Panc1 (cell line): ENCODE measurements around the gene USP11. TPM values are rescaled to one million over a fixed set of nuclear protein-coding genes. Genes with fewer than 3 reads are reported as not detected.
A peak's percentile ranks its signal among the peaks of the same experiment; 100 is the strongest.

ENCODE experiments used
- ATAC-seq: fragments of 200-7000 bp; cut with Tn5 transposase; 2 replicates; pipeline ENCODE4 v1.9.1; 2020; ENCODE audit warnings: mild to moderate bottlenecking, moderate library complexity
- BruUV-seq: library from RNA; stranded (reverse); fragments of 400-500 nt; replicated peaks from 2 replicates; lab custom pipeline; 2021; lab: Mats Ljungman, UMichigan
- CTCF ChIA-PET: fragments of 300-600 bp; sonication (Branson Sonifier 250); formaldehyde crosslinking; loops from one replicate; lab custom pipeline; 2022; ENCODE audit warnings: antibody characterized with exemption; lab: Charles Lee
- POLR2A ChIA-PET: fragments of 300-600 bp; sonication (Branson Sonifier 250); formaldehyde crosslinking; loops from one replicate; lab custom pipeline; 2022; ENCODE audit warnings: antibody characterized with exemption; lab: Charles Lee
- DNase-seq: peaks from one replicate; pipeline ENCODE4 v3.0.0-alpha.2; 2010; ENCODE audit warnings: low read depth, low spot score
- H3K27ac ChIP-seq: 2 replicates; pipeline ENCODE4 v1.5.1; 2011; ENCODE audit warnings: mild to moderate bottlenecking, low read length, inconsistent platforms
- H3K27me3 ChIP-seq: fragments of 200-500 bp; sonication (Bioruptor generic); 2 replicates; pipeline ENCODE4 v1.6.0; 2014; ENCODE audit warnings: low read length, inconsistent platforms; ENCODE audit not compliant: control insufficient read depth, insufficient read depth
- H3K36me3 ChIP-seq: fragments of 200-500 bp; sonication (Bioruptor generic); 2 replicates; pipeline ENCODE4 v1.5.1; 2014; ENCODE audit warnings: inconsistent platforms, mild to moderate bottlenecking, low read length, moderate library complexity; ENCODE audit not compliant: control insufficient read depth, insufficient read depth
- H3K4me1 ChIP-seq: 2 replicates; pipeline ENCODE4 v1.5.1; 2011; ENCODE audit warnings: inconsistent platforms, mild to moderate bottlenecking, low read length, moderate library complexity; ENCODE audit not compliant: control insufficient read depth, insufficient read depth
- H3K4me3 ChIP-seq, 2 experiments: 2 replicates each; pipeline ENCODE4 v1.5.1; 2011 to 2012; ENCODE audit warnings: low read depth in 2 of 2, low read length in 2 of 2, mild to moderate bottlenecking in 2 of 2, inconsistent platforms in 1 of 2, moderate library complexity in 1 of 2
- H3K9me3 ChIP-seq: fragments of 200-500 bp; sonication (Bioruptor generic); 2 replicates; pipeline ENCODE4 v1.5.1; 2014; ENCODE audit warnings: low read depth, mild to moderate bottlenecking, inconsistent platforms, low read length, moderate library complexity; ENCODE audit not compliant: control insufficient read depth, insufficient read depth
- POLR2AphosphoS5 ChIP-seq: IDR thresholded peaks from 2 replicates; pipeline ENCODE4 v1.6.1; 2012; ENCODE audit warnings: mild to moderate bottlenecking, low read depth, low read length, moderate library complexity
- SIN3A ChIP-seq: IDR thresholded peaks from 2 replicates; pipeline ENCODE4 v1.6.1; 2012; ENCODE audit warnings: low read depth, mild to moderate bottlenecking, low read length, moderate library complexity, borderline replicate concordance; ENCODE audit not compliant: insufficient read depth
- TCF7L2 ChIP-seq: IDR thresholded peaks from 2 replicates; pipeline ENCODE4 v1.6.1; 2011; ENCODE audit warnings: mild to moderate bottlenecking, low read depth, low read length, inconsistent platforms
- in situ Hi-C: cut with HindIII; loops from 2 replicates; pipeline ENCODE4 v1.10.0; 2016; ENCODE audit warnings: low sequenced_read_pairs, low pct_unique_long_range_greater_than_20kb
- intact Hi-C: fragments of 100-400 bp; cut with micrococcal nuclease; formaldehyde crosslinking; loops from one replicate; pipeline ENCODE4 v1.10.0; 2022; ENCODE audit not compliant: unreplicated experiment
- total RNA-seq: library from RNA; stranded (reverse); gene quantifications from one replicate; pipeline ENCODE4 v1.2.1, GENCODE V29; 2021; ENCODE audit not compliant: unreplicated experiment
- TF ChIP-seq, protein P1 (sequence below): fragments of 450-650 bp; IDR thresholded peaks from 2 replicates; pipeline ENCODE4 v1.5.1; 2017; ENCODE audit warnings: mild to moderate bottlenecking
- TF ChIP-seq, protein P2 (sequence below), 2 experiments: IDR thresholded peaks; 2 replicates each; pipeline ENCODE4 v1.6.1; 2011 to 2012; ENCODE audit warnings: low read depth in 2 of 2, control low read depth in 1 of 2, low read length in 1 of 2, mild to moderate bottlenecking in 1 of 2, moderate library complexity in 1 of 2; ENCODE audit not compliant: insufficient read depth in 1 of 2

Gene USP11
- total RNA-seq, 1 experiment from 2014 or later: 82.4 TPM

DNA sequence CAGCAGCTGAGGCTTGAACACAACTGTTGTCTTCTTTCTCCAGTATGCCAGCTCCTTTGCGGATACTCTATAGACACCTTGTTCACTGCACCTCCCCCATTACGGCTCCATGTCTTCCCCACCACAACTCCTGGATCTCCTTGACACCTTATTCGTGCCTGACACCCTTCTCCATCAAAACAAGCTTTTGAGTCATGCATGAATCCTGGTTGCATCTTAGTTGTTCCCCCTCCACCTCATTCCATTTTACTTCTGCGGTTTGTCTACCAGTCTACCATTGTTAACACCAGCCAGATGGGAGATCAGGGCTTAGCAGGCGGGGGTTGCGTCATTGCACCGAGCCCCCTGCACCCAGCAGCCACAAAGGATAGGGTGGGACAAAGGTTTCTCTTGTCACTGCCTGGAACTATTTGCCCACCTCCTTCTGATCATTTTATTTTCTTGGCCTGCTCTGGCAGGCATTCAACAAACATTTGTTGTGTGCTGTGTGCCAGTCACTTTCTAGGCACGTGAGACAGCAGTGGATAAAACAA is 16.4 kb upstream of the USP11 start:
- BruUV-seq: TSS peak; percentile 84
- intact Hi-C loops (no loop called here), in situ Hi-C loops (no loop called here)
- Histone ChIP-seq H3K27me3 (no peaks in the 10 kb centered on the region), H3K4me1 (peaks cover 22% of the 10 kb centered on the region), H3K36me3 (peaks cover 10% of the 10 kb centered on the region; the same call in 1 of the 2 replicates), H3K9me3 (no peaks in the 10 kb centered on the region), H3K27ac (peak overlapping the region; percentile 79), H3K4me3 (no peak overlapping the region)
- CTCF ChIA-PET: no interaction called here
- ATAC-seq (no peak), DNase-seq (no peak)
- TF ChIP-seq SIN3A: no peak
- no peak for TF ChIP-seq POLR2AphosphoS5
- TF ChIP-seq, protein P1, sequence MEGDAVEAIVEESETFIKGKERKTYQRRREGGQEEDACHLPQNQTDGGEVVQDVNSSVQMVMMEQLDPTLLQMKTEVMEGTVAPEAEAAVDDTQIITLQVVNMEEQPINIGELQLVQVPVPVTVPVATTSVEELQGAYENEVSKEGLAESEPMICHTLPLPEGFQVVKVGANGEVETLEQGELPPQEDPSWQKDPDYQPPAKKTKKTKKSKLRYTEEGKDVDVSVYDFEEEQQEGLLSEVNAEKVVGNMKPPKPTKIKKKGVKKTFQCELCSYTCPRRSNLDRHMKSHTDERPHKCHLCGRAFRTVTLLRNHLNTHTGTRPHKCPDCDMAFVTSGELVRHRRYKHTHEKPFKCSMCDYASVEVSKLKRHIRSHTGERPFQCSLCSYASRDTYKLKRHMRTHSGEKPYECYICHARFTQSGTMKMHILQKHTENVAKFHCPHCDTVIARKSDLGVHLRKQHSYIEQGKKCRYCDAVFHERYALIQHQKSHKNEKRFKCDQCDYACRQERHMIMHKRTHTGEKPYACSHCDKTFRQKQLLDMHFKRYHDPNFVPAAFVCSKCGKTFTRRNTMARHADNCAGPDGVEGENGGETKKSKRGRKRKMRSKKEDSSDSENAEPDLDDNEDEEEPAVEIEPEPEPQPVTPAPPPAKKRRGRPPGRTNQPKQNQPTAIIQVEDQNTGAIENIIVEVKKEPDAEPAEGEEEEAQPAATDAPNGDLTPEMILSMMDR: no peak
- TF ChIP-seq, protein P2, sequence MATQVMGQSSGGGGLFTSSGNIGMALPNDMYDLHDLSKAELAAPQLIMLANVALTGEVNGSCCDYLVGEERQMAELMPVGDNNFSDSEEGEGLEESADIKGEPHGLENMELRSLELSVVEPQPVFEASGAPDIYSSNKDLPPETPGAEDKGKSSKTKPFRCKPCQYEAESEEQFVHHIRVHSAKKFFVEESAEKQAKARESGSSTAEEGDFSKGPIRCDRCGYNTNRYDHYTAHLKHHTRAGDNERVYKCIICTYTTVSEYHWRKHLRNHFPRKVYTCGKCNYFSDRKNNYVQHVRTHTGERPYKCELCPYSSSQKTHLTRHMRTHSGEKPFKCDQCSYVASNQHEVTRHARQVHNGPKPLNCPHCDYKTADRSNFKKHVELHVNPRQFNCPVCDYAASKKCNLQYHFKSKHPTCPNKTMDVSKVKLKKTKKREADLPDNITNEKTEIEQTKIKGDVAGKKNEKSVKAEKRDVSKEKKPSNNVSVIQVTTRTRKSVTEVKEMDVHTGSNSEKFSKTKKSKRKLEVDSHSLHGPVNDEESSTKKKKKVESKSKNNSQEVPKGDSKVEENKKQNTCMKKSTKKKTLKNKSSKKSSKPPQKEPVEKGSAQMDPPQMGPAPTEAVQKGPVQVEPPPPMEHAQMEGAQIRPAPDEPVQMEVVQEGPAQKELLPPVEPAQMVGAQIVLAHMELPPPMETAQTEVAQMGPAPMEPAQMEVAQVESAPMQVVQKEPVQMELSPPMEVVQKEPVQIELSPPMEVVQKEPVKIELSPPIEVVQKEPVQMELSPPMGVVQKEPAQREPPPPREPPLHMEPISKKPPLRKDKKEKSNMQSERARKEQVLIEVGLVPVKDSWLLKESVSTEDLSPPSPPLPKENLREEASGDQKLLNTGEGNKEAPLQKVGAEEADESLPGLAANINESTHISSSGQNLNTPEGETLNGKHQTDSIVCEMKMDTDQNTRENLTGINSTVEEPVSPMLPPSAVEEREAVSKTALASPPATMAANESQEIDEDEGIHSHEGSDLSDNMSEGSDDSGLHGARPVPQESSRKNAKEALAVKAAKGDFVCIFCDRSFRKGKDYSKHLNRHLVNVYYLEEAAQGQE (IDR thresholded peaks at IDR 0.05; ENCODE audit: insufficient read depth in 1 of 2, low read depth in 2 of 2, low read length in 1 of 2): no peak
- TF ChIP-seq TCF7L2: no peak
- POLR2A ChIA-PET: interaction anchor here (0.6 kb wide), 1 partner anchor 17 kb away, joined by 3 read pairs; no protein-coding TSS in a partner anchor

DNA sequence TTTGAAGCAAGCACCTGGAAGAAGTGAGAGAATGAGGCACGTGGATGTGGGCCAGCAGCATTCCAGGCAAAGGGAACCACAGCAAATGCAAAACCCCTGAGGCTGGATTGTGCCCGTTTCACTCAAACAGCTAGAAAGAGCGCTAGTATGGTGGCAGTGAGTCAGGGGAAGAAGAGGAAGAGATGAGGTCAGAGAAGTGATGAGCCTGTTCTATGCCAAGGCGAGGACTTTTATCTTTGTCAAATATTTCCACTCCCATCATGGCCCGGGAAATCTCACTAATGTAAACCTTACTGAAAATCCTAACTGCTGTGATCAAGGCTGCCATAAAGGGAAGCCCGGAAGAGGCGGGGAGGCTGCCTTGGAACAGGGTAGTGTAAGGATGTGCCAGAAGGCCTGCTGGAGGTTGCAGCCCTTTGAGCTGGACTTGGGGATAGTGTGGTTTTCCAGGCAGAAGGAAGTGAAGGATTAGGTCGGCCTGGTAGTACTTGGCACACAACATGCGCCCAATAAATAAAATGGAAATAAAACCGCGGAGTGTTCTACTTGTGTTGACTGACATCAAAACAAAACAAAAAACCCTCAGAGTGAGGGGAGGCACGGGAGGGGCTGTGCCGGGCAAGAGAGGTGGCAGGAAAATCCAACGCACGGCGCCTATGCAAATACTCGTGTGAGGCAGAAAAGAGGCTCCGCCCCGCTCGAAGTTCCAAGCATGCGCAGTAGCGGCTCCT is 15.5 kb upstream of the USP11 start:
- CTCF ChIA-PET: interaction anchor here (0.5 to 1.0 kb wide), 4 partner anchors 95 to 284 kb away, joined by 3 to 7 read pairs (median 3); no protein-coding TSS in a partner anchor
- Histone ChIP-seq H3K36me3 (peaks cover 6% of the 10 kb centered on the region; the same call in 1 of the 2 replicates), H3K27me3 (no peaks in the 10 kb centered on the region), H3K4me1 (peaks cover 22% of the 10 kb centered on the region), H3K27ac (peak overlapping the region; percentile 79), H3K4me3 (peak overlapping the region; percentile 10 to 51), H3K9me3 (no peaks in the 10 kb centered on the region)
- no TSS peak for BruUV-seq
- DNase-seq (no peak), ATAC-seq (peak; percentile 43)
- in situ Hi-C loops (no loop called here), intact Hi-C loops (no loop called here)
- TF ChIP-seq POLR2AphosphoS5: peak; percentile 67
- TF ChIP-seq, protein P2 (IDR thresholded peaks at IDR 0.05; ENCODE audit: insufficient read depth in 1 of 2, low read depth in 2 of 2, low read length in 1 of 2): no peak
- POLR2A ChIA-PET: interaction anchor here (0.6 kb wide), 1 partner anchor 339 kb away, joined by 3 read pairs; no protein-coding TSS in a partner anchor
